GM19397 (cell line): ENCODE data around the gene SLC9A1.
"Not testable (repeated sequence)": the region's sequence is repeated elsewhere in the genome, so short reads cannot be mapped to it uniquely, and the experiment has no call there.

Source experiments
- ATAC-seq: cut with Tn5 transposase; IDR thresholded peaks from one replicate; pipeline ENCODE4 v1.9.1; 2021; ENCODE audit warnings: mild to moderate bottlenecking, moderate library complexity; ENCODE audit not compliant: unreplicated experiment

Gene SLC9A1

GRCh38 chr1:27154991-27155781 is at the start of gene SLC9A1:
Gene SLC9A1 (minus strand): TSS chr1:27155125. CDS start chr1:27154334, 791 bp downstream.
- ATAC-seq = peak; percentile 90

- ATAC-seq = no peak
Observed at GRCh38 chr1:27203946-27204345, 49.0 kb upstream of the SLC9A1 start.

DNA sequence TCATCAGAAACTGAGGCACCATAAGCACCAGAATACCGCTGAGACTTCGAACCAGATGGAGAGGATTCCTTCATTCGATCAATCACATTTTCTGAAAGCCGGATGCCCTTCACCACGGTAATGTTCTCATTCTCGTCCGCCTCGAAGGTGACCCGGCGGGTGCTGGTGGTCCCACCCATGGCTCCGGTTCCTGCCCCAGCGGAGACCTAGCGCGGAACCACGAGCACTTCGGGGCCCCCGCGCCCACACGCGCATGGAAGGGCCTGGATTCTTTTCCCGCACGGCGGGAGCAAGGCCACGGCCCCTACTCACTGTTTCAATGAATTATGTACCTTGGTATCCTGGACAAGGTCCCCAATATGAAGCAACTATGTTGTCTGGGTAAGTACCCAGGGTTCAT is 46.4 kb upstream of the SLC9A1 start:
- no peak for ATAC-seq

DNA sequence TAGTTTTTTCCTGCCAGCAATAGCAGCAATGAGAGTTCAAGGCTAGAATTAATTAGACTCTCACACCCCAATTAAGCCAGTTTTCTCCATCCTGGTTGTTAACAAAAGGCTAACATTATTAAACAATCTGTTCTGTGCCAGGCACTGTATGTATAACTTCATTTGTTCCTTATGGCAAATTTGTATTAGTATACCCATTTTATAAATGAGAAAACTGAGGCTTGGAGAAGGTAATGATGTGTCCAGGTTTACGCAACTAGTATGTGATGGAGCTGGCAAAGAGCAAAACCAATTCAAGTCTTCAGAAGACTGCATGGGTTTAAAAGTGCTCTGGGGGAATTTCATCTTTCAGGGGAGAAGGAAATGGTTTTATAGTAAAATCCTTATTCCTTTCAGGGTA is 38.3 kb upstream of the SLC9A1 start:
- ATAC-seq = no peak

- ATAC-seq = no peak
Observed at GRCh38 chr1:27192039-27192529, 37.2 kb upstream of the SLC9A1 start.

DNA sequence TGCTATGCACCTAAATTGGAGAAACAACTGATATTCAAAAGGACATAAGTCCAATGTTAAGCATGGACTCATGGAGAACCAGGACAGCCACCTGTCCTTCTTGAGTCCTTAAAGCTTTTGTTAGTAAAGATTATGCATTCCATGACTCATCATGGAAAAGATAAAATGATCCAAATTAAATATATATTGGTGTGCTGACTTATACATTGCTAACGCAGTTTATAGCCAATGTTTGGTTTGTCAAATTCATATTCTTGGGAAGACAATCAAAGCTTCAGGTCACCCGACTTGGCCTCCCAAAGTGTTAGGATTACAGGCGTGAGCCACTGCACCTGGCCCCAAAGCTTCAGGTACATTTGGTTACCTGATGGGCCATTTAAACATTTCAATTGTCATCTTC is 29.7 kb upstream of the SLC9A1 start:
- ATAC-seq = not testable (repeated sequence)

- ATAC-seq = no peak
Observed at GRCh38 chr1:27179979-27180378, 25.1 kb upstream of the SLC9A1 start.

- no peak for ATAC-seq
Observed at GRCh38 chr1:27179379-27179778, 24.5 kb upstream of the SLC9A1 start.

GRCh38 chr1:27176954-27177353 is 22.0 kb upstream of the SLC9A1 start:
- no peak for ATAC-seq

- no peak for ATAC-seq
Observed at GRCh38 chr1:27176323-27176722, 21.4 kb upstream of the SLC9A1 start.

GRCh38 chr1:27172992-27173391 is 18.1 kb upstream of the SLC9A1 start:
- ATAC-seq = not testable (repeated sequence)

- no peak for ATAC-seq
Observed at GRCh38 chr1:27166929-27167328, 12.0 kb upstream of the SLC9A1 start.

DNA sequence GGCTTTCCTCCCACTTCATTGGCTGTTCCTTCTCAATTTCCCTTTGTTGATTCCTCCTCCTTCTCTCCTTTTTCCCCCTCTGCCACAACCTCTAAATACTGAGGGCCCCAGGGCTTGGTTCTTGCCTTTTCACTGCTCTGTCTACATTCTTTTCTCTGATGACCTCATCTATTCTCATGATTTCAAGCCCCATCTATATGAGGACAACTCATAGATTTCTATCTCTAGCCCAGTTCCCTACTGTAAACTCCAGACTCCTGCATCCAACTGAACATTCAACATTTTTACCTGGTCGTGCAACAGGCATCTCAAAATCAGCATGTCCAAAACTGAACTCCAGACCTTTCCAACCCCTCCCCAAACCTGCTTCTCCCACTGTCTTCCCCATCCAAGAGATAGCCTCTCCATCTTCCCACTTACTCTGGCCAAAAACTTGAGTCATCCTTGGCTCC is 11.5 kb upstream of the SLC9A1 start:
- no peak for ATAC-seq

GRCh38 chr1:27163093-27163492 is 8.2 kb upstream of the SLC9A1 start:
- ATAC-seq = no peak

- ATAC-seq = no peak
Observed at GRCh38 chr1:27162090-27162489, 7.2 kb upstream of the SLC9A1 start.

GRCh38 chr1:27161594-27161993 is 6.7 kb upstream of the SLC9A1 start:
- ATAC-seq = no peak

DNA sequence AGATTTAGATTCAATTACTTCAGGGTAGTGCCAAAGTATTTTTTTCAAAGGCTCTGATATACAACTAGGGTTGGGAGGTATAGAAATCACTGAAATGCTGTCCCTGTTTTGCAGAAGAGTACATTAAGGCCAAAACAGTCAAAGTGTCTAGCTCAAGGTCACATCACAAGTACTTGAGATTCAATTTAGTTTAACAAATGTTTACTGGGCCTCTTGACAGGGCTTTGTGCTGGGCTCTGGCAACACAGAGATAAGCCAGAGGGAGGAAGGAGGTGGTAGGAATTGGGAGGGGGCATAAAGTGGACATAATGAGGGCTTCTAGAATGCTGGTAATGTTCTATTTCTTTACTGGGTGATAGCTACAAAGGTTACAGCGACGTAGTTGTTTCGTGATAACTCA is 2.3 kb upstream of the SLC9A1 start:
- no peak for ATAC-seq

DNA sequence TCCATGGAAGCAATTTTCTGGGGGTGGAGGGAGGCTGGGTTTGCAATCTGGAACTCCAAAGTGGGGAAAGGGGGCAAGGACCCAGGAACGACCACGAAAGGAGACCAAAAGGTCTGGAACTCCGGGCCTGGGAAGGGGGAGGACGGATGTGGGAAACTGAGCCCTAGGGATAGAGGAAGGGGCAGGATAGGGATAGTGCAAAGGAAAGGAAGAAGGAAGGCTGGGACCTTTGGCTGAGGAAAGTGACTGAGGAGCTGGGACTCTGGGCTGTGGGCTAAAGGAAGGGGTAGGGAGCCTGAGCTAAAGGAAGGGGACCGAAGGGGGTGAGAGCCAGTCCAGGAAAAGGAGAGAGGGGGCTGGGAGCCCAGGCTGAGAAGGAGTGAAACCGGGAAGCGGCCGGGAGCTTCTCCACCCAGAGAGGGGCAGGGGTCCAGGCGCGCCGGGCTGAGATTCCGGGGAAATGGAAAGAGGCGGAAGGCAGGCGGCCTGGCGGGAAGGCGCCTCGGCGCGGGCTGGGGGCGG is 395 bp downstream of the SLC9A1 start:
- ATAC-seq = no peak

DNA sequence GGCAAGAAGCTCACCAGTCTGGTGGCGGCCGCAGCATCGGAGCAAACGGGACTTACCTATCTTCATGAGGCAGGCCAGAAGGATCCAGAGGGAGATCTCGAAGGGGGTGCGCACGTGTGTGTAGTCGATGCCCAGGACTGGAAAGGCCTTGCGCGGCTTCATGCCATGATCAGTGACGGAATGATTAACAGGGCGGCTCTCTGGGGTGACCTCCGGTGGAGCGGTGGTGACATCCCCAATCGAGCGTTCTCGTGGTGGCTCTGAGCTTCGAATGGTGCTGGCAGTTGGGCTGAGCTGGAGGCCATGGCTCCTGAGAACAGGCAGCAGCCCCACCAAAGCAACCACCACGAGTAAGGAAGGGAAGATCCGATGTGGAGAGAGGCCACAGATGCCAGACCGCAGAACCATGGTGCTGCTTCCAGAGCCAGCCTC is 982 bp downstream of the SLC9A1 start:
- no peak for ATAC-seq

DNA sequence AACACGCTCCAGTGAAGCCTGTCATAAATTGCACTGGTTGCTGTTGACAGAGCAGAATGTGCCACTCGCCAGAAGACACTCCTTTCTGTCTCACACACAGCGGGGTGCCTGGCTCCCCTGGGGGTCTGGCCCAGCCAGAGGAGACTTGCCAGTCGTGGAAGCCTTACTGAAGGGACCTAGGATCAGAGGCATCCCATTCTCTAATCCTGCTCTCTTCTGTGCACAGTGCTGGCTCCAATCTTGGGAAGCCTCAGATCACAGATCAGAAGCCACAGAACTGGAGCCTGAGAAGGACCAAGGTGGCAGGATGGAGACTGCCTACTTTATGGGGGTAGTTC is 1.4 kb downstream of the SLC9A1 start:
- ATAC-seq = no peak

DNA sequence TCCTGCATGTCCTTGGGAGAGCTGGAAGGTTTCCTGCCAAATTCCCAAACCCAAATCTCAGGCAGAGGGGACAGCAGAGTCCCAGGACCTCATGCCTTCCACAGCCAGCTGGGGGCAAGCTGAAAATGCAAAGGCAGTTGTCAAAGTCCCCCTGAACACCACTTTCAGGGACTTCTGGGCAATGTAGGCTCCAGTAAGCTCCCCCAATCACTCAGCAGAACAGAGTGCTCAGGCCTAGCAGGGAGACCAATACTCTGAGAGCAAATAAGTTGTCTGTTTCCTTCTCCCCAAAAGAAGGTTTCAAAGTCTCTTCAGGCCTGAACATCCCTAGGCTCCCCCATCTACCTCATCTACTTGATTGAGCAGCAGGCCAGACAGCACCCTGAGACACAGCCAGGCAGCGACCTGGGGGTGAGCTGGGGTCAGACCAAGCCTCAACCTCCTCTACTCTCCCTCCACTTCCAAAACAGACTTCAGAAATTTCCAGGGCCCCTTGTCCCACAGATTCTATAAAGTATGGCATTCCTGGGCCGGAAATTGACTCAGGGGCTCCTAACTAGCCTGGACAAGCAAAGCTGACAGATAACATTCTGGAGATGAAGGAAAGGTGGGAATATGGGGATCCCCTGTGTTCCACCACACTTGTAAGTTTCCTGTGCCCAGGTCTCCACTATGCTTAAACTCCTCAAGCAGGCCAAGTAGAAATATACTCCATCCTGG is 1.9 kb downstream of the SLC9A1 start:
- no peak for ATAC-seq
